K562 (cell line): Measurements from ENCODE around the gene ACE. TPM values are rescaled to one million over a fixed set of nuclear protein-coding genes. Genes with fewer than 3 reads are reported as not detected.
A peak's percentile ranks its signal among the peaks of the same experiment; 100 is the strongest.

Experiments used
- ATF7 ChIP-seq: fragments of 450-650 bp; IDR thresholded peaks from 2 replicates; pipeline ENCODE4 v1.7.1; 2014; ENCODE audit warnings: mild to moderate bottlenecking, moderate library complexity
- ETS1 ChIP-seq: conservative IDR thresholded peaks from 2 replicates; pipeline ENCODE4 v1.6.1; 2011; ENCODE audit warnings: low read depth, mild to moderate bottlenecking, low read length; ENCODE audit not compliant: control insufficient read depth
- IFI16 ChIP-seq: fragments of 250-450 bp; sonication (Bioruptor Pico); IDR thresholded peaks from 2 replicates; pipeline ENCODE4 v2.1.2; 2022; ENCODE audit warnings: mild to moderate bottlenecking, inconsistent platforms
- MEF2A ChIP-seq: IDR thresholded peaks from 2 replicates; pipeline ENCODE4 v1.6.1; 2011; ENCODE audit warnings: low read depth, mild to moderate bottlenecking, low read length, moderate library complexity; ENCODE audit not compliant: control insufficient read depth
- MTF1 ChIP-seq: fragments of 250-450 bp; sonication (Bioruptor Pico); IDR thresholded peaks from 2 replicates; pipeline ENCODE4 v1.9.0; 2021; ENCODE audit warnings: moderate library complexity, mild to moderate bottlenecking, inconsistent platforms, borderline replicate concordance
- PHTF2 ChIP-seq: fragments of 250-450 bp; sonication (Bioruptor Pico); IDR thresholded peaks from 2 replicates; pipeline ENCODE4 v1.5.0; 2021; ENCODE audit warnings: mild to moderate bottlenecking
- PTTG1 ChIP-seq: fragments of 450-650 bp; IDR thresholded peaks from 2 replicates; pipeline ENCODE4 v1.6.1; 2016; ENCODE audit warnings: low read depth, mild to moderate bottlenecking, missing genetic modification characterization, missing compliant biosample characterization
- PYGO2 ChIP-seq: fragments of 450-650 bp; IDR thresholded peaks from 2 replicates; pipeline ENCODE4 v1.6.1; 2016; ENCODE audit warnings: mild to moderate bottlenecking, missing genetic modification characterization, moderate library complexity, missing compliant biosample characterization
- RAD51 ChIP-seq: fragments of 450-650 bp; IDR thresholded peaks from 2 replicates; pipeline ENCODE4 v1.7.1; 2016; ENCODE audit warnings: low read depth, mild to moderate bottlenecking, borderline replicate concordance
- SRSF1 ChIP-seq: fragments of 200-400 bp; formaldehyde crosslinking; IDR thresholded peaks from 2 replicates; pipeline ENCODE4 v1.6.1; 2017; ENCODE audit warnings: mild to moderate bottlenecking, low read depth, low read length, moderate library complexity
- TCFL5 ChIP-seq: fragments of 250-450 bp; sonication (Bioruptor Pico); conservative IDR thresholded peaks from 2 replicates; pipeline ENCODE4 v1.6.1; 2021; ENCODE audit warnings: mild to moderate bottlenecking, moderate library complexity, matching md5 sums
- ZNF133 ChIP-seq: fragments of 250-450 bp; sonication (Bioruptor Pico); IDR thresholded peaks from 2 replicates; pipeline ENCODE4 v1.4.0; 2020; ENCODE audit warnings: mild to moderate bottlenecking
- ZNF140 ChIP-seq: fragments of 250-450 bp; sonication (Bioruptor Pico); IDR thresholded peaks from 2 replicates; pipeline ENCODE4 v1.8.0; 2021; ENCODE audit warnings: moderate library complexity, mild to moderate bottlenecking, inconsistent platforms
- ZNF354B ChIP-seq: fragments of 250-450 bp; sonication (Bioruptor Pico); IDR thresholded peaks from 2 replicates; pipeline ENCODE4 v1.4.0; 2020
- ZNF444 ChIP-seq: fragments of 250-450 bp; sonication (Bioruptor Pico); IDR thresholded peaks from 2 replicates; pipeline ENCODE4 v1.4.0; 2020; ENCODE audit warnings: mild to moderate bottlenecking, moderate library complexity
- ZNF76 ChIP-seq: fragments of 250-450 bp; sonication (Bioruptor Pico); IDR thresholded peaks from 2 replicates; pipeline ENCODE4 v1.4.0; 2020; ENCODE audit warnings: mild to moderate bottlenecking, moderate library complexity, borderline replicate concordance
- ZNF77 ChIP-seq: fragments of 250-450 bp; sonication (Bioruptor Pico); IDR thresholded peaks from 2 replicates; pipeline ENCODE4 v1.5.0; 2020
- polyA plus RNA-seq, 8 experiments: library from polyadenylated mRNA; depleted of rRNA in 4 of 8; stranded (reverse) in 5 of 8; unstranded in 3 of 8; fragments of >200 nt; fragmentation: Nextera tagmentation in 2 of 8; fragmentation: Illumina TruSeq in 1 of 8; extraction: Ambion mirVana in 2 of 8; extraction: Trizol in 1 of 8; gene quantifications; 2 replicates each; pipeline versions ENCODE4 v1.2.1 to v1.2.3, GENCODE V29; 2011 to 2014; ENCODE audit warnings: inconsistent platforms in 1 of 8, missing spikeins in 1 of 8
- total RNA-seq, 7 experiments: library from RNA; depleted of rRNA in 6 of 7; stranded (reverse); fragments of >200 nt in 6 of 7; fragmentation: Illumina TruSeq in 2 of 7; extraction: Trizol in 2 of 7; gene quantifications; 2 replicates each; pipeline versions ENCODE4 v1.2.1 to v1.2.3, GENCODE V29; 2011 to 2021; ENCODE audit warnings: low replicate concordance in 1 of 7
- TF ChIP-seq, protein P1 (sequence below), 3 experiments: fragments of 200-800 bp in 1 of 3; fragments of 250-450 bp in 1 of 3; fragments of 450-650 bp in 1 of 3; sonication (Bioruptor Pico) in 1 of 3; sonication (Bioruptor generic) in 1 of 3; formaldehyde crosslinking in 1 of 3; IDR thresholded peaks; 2 replicates each; pipeline versions ENCODE4 v1.6.1 to v1.8.0; 2016 to 2022; ENCODE audit warnings: mild to moderate bottlenecking in 2 of 3, missing genetic modification characterization in 2 of 3, missing compliant biosample characterization in 1 of 3, moderate library complexity in 1 of 3
- TF ChIP-seq, protein P2 (sequence below): sonication (generic); formaldehyde crosslinking; IDR thresholded peaks from 2 replicates; pipeline ENCODE4 v1.8.0; 2022; ENCODE audit warnings: mild to moderate bottlenecking, low read depth, missing genetic modification reagents
- TF ChIP-seq, protein P3 (sequence below): fragments of 250-450 bp; sonication (Bioruptor Pico); IDR thresholded peaks from 2 replicates; pipeline ENCODE4 v1.4.0; 2020; ENCODE audit warnings: mild to moderate bottlenecking, moderate library complexity

The ACE gene
- total and polyA plus RNA-seq, 9 of the 15 experiments (the other 6 are each of a cell fraction or from before 2014, with no cell fraction given) = 0.07 to 2.5 (median 0.47) TPM; not detected in 1

GRCh38 chr17:63460018-63460417 is 16.8 kb upstream of the ACE start (continued):
- TF ChIP-seq ETS1 (no peak), ZNF354B (CRISPR knock-in tag) (no peak), ZNF140 (CRISPR knock-in tag) (peak; percentile 73; the same call in 1 of the 2 replicates), ZNF133 (CRISPR knock-in tag) (no peak), PTTG1 (peak; percentile 90), IFI16 (CRISPR knock-in tag) (peak; percentile 78; the same call in 1 of the 2 replicates), ZNF444 (0 out of 2 replicates have a peak, but pooled peaks have one; percentile 48), ATF7 (no peak), MEF2A (no peak), RAD51 (no peak), ZNF77 (no peak), PHTF2 (CRISPR knock-in tag) (no peak), MTF1 (CRISPR knock-in tag) (peak; percentile 83; the same call in 1 of the 2 replicates), PYGO2 (tag) (peak; percentile 83), TCFL5 (peak; percentile 71; the same call in 1 of the 2 replicates), SRSF1 (no peak), ZNF76 (peak; percentile 83; the same call in 1 of the 2 replicates)
- TF ChIP-seq, protein P1, sequence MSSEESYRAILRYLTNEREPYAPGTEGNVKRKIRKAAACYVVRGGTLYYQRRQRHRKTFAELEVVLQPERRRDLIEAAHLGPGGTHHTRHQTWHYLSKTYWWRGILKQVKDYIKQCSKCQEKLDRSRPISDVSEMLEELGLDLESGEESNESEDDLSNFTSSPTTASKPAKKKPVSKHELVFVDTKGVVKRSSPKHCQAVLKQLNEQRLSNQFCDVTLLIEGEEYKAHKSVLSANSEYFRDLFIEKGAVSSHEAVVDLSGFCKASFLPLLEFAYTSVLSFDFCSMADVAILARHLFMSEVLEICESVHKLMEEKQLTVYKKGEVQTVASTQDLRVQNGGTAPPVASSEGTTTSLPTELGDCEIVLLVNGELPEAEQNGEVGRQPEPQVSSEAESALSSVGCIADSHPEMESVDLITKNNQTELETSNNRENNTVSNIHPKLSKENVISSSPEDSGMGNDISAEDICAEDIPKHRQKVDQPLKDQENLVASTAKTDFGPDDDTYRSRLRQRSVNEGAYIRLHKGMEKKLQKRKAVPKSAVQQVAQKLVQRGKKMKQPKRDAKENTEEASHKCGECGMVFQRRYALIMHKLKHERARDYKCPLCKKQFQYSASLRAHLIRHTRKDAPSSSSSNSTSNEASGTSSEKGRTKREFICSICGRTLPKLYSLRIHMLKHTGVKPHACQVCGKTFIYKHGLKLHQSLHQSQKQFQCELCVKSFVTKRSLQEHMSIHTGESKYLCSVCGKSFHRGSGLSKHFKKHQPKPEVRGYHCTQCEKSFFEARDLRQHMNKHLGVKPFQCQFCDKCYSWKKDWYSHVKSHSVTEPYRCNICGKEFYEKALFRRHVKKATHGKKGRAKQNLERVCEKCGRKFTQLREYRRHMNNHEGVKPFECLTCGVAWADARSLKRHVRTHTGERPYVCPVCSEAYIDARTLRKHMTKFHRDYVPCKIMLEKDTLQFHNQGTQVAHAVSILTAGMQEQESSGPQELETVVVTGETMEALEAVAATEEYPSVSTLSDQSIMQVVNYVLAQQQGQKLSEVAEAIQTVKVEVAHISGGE (CRISPR knock-in tag; IDR thresholded peaks at IDR 0.05) = peak in 1 of 3 experiments; percentile 17; a peak in 1 of 6 replicates
- TF ChIP-seq, protein P2, sequence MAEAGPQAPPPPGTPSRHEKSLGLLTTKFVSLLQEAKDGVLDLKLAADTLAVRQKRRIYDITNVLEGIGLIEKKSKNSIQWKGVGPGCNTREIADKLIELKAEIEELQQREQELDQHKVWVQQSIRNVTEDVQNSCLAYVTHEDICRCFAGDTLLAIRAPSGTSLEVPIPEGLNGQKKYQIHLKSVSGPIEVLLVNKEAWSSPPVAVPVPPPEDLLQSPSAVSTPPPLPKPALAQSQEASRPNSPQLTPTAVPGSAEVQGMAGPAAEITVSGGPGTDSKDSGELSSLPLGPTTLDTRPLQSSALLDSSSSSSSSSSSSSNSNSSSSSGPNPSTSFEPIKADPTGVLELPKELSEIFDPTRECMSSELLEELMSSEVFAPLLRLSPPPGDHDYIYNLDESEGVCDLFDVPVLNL (CRISPR knock-in tag) = no peak
- TF ChIP-seq, protein P3, sequence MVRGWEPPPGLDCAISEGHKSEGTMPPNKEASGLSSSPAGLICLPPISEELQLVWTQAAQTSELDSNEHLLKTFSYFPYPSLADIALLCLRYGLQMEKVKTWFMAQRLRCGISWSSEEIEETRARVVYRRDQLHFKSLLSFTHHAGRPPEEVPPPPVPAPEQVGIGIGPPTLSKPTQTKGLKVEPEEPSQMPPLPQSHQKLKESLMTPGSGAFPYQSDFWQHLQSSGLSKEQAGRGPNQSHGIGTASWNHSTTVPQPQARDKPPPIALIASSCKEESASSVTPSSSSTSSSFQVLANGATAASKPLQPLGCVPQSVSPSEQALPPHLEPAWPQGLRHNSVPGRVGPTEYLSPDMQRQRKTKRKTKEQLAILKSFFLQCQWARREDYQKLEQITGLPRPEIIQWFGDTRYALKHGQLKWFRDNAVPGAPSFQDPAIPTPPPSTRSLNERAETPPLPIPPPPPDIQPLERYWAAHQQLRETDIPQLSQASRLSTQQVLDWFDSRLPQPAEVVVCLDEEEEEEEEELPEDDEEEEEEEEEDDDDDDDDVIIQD (CRISPR knock-in tag) = 0 out of 2 replicates have a peak, but pooled peaks have one; percentile 74
